Measurements from ENCODE around the gene PTPRD.

PTPRD gene

GRCh38 chr9:9396518-9396917 lies 1216.3 kb downstream of the PTPRD start:
- ChIA-PET POLR2A (no interaction called here), CTCF (no interaction called here)
- TF ChIP-seq CTCF (IDR thresholded peaks at IDR 0.05; ENCODE audit: insufficient read depth, low read length, missing control alignments): no peak
- DNase-seq (ENCODE audit: low read depth, low spot score): no peak
- no peak overlapping the region for H3K4me3 ChIP-seq (ENCODE audit: low read depth, low read length)

DNA sequence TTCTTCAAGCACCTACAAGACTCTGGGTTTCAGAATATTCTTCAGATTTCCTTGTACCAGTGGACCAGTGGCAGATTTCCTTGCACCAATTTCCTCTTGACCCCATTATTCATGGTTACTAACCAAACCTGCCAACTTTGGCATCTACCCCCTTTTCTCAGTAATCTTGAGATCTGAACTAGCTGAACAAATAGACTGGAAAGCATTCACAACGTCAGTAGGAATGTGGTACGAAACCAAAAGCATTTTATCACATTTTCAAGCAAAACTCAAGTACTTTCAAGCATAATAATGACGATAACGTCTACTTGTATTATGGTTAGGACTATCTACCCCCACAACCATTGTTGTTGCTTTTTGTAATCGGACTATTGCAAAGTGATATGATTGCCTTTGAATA lies 1217.3 kb downstream of the PTPRD start:
- DNase-seq (ENCODE audit: low read depth, low spot score): no peak
- no peak for TF ChIP-seq CTCF (IDR thresholded peaks at IDR 0.05; ENCODE audit: insufficient read depth, low read length, missing control alignments)
- CTCF ChIA-PET: no interaction called here
- no peak overlapping the region for H3K4me3 ChIP-seq (ENCODE audit: low read depth, low read length)
- POLR2A ChIA-PET: no interaction called here

DNA sequence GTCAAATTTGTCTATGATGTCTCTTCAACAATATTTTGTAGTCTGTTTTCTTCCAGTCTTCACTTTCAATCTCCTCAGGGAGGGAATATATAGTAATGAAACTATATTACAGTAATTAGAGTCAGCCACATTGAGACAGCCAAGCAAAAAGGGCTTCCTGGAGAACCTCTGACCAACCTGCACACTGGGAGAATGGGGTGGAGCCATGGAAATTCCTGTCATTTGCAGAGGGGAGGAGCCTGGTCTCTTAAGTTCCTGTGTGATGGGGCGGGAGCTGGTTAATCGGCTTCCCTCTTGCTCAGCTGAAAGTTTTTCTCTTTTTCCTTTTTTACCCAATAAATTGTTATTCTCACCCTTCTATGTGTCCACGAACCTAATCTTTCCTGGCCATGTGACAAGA lies 1220.0 kb downstream of the PTPRD start:
- POLR2A ChIA-PET: no interaction called here
- DNase-seq (ENCODE audit: low read depth, low spot score): no peak
- no peak overlapping the region for H3K4me3 ChIP-seq (ENCODE audit: low read depth, low read length)
- CTCF ChIA-PET: no interaction called here
- TF ChIP-seq CTCF (IDR thresholded peaks at IDR 0.05; ENCODE audit: insufficient read depth, low read length, missing control alignments): no peak

DNA sequence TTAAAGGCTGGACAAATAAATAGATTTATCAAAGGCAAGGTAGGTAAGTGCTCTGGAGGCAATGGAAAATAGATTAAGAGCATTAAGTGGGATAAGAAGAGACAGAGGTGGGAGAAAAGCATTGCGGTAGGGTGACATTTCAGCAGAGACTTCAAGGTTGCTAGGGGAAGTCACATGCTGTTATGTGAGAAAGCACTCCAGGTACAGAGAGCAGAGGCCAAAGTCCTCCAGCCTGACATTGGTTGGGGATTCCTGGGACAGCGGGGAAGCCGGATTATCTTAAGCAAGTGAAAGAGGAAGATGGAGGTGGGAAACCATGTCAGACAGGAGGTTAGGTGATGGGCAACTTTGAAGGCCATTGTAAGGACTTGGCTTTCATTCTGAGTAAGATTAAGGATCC lies 1222.9 kb downstream of the PTPRD start:
- TF ChIP-seq CTCF (IDR thresholded peaks at IDR 0.05; ENCODE audit: insufficient read depth, low read length, missing control alignments): no peak
- no peak for DNase-seq (ENCODE audit: low read depth, low spot score)
- H3K4me3 ChIP-seq (ENCODE audit: low read depth, low read length): no peak overlapping the region
- ChIA-PET CTCF (no interaction called here), POLR2A (no interaction called here)

DNA sequence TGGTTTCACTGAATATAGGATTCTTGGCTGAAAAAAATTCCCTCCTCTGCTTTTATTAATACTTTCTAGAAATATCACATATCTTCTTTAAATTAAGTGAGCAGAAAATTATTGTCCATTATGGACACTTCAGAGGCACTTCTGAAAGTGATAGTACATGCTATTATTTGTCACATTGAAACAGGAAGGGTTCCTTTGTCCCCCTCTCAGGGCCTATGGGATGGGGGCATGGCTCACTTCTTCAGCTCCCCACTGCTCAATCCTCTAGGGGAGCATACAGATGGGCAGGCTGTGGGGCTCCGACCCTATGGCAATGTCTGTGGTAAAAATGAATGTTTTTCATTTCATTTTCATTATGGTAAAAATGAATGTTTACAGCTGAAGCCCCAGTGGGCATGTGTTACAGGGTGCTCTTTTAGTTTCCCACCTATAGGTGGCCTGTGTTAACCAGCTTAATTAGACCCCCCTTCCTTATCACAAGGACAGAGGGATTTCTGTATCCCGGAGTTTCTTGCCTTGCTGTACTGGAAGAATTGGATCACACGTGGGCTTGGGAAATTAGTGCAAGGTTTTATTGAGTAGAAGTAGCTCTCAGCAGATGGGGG lies 1225.2 kb downstream of the PTPRD start:
- ChIA-PET POLR2A (no interaction called here), CTCF (no interaction called here)
- no peak overlapping the region for H3K4me3 ChIP-seq (ENCODE audit: low read depth, low read length)
- no peak for TF ChIP-seq CTCF (IDR thresholded peaks at IDR 0.05; ENCODE audit: insufficient read depth, low read length, missing control alignments)
- DNase-seq (ENCODE audit: low read depth, low spot score): no peak

DNA sequence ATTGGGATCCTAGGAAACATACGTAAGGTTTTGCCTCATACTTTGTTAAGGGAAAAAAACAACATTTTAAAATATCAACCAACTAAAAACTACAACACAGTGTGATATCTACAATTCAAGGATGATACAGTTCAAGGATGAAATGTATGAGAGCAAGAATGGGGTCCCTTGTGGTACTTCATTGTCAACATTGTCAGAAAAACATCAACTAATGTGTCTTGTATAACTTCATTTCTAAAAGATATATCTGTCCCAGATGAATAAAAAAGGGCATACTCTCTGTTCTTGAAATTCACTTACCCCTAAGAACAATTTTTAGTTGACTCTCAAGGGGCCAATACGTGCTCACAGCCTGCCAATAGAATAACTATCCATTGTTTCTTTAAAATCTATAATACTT lies 1250.5 kb downstream of the PTPRD start:
- no peak for DNase-seq (ENCODE audit: low read depth, low spot score)
- ChIA-PET CTCF (no interaction called here), POLR2A (no interaction called here)
- no peak for TF ChIP-seq CTCF (IDR thresholded peaks at IDR 0.05; ENCODE audit: insufficient read depth, low read length, missing control alignments)
- H3K4me3 ChIP-seq (ENCODE audit: low read depth, low read length): no peak overlapping the region

Data from AG04449 (cell line).